Stimulated activated CD8-positive, alpha-beta memory T cell treated with anti-CD3 and anti-CD28 coated beads, Interleukin-7, amount 100 ng/mL, for 1 hour (primary cell): ENCODE results near the gene MPG.

Experiments used
- DNase-seq, 2 donors: peaks; one replicate each; pipeline ENCODE4 v3.0.0-alpha.2; 2020; ENCODE audit warnings: low read depth in 2 of 2

The MPG gene

GRCh38 chr16:66309-67182 lies 11.5 kb upstream of the MPG start:
- DNase-seq: no peak

DNA sequence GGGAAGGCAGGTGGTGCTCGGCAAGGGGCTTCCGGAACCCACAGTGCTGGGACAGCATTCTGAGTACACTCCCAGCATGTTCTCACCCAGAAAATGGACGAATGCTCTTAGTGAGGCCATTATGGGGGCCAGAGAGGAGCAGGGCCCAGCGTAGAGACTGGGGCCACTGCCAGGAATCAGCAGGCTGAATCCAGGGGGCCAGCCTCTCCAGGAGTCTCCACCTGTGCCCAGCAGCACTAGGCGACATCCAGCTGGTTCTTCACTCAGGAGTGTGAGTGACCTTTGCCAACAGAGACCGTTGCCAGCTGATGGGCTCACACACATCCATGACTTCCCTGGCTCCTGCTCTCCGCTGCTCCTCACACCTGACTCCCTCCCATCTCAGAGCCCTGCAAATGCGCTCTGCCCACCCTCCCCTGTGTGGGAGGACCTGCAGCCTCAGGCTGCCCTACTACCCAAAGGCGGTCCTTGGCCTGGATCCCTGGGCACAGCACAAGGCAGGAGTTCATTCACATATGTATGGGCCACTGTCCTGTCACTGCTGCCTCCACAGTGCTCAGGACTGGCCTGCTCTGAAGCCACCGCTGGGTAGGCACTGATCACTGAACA lies 10.7 kb upstream of the MPG start:
- no peak for DNase-seq

- DNase-seq: no peak
These were observed 9.9 kb upstream of the MPG start for GRCh38 chr16:67884-68789.

DNA sequence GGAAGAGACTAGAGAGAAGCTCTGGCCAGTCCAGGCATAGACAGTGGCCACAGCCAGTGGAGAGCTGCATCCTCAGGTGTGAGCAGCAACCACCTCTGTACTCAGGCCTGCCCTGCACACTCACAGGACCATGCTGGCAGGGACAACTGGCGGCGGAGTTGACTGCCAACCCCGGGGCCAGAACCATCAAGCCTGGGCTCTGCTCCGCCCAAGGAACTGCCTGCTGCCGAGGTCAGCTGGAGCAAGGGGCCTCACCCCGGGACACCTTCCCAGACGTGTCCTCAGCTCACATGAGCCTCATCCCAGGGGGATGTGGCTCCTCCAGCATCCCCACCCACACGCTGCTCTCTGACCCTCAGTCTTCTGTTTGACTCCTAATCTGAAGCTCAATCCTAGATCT lies 8.8 kb upstream of the MPG start:
- no peak for DNase-seq

DNA sequence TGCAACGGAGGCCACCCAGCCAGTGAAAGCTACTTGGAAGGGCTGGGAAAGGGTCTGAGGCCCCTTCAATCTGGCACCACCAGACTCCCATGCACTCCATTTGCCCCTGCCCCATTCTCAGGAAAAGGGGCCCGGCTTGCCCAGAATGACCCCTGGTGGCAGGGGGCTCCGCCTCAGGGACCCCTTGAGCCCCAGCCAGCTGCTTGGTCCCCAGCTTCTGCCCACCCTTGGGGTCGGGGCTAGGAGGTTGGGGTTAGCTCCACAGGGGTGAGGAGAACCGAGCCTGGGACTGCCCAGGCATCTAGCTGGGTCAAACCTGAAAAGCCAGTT lies 6.8 kb upstream of the MPG start:
- no peak for DNase-seq

DNA sequence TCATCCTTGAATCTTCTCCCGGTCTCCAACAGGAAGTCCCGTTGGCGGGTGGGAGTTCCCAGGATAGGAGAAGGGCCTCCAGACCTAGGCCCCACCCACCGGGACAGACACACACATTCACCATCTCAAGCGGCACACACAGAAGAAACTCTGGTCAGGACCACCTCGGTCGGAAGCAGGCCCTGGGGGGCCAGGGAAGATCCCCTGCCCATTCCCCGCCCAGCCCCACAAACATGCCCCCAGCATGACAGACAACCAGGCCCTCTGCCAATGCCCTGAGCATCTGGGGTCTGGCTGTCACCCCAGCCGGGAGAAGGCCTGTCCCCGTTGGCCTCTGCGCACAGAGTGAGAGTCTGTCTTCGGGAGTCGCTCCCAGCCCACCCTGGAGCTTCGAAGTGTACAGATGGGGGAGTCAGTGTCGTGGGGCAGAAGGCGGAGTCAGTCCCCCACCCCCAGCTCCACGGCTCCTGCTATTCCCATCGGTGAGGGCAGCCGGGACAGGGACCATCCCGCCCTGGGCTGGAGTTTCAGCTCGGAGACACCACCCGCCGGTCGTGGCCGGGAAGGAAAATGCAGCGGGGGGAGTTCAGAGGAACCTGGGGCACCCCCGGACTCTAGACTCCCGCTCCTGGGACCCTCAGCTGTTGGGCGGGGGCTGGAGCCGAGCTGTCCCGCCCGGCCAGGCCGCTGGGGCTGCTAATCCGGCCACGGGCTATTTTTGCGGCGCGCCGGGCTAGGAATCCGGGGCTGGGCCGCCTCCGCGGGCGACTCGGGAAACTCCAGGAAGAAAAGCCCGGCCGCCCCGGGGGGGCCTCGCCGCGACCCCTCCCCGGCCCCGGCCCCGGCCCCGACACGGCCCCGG lies 6.3 kb upstream of the MPG start:
- DNase-seq: no peak

- DNase-seq: no peak
These were observed 5.2 kb upstream of the MPG start, which contains the start of gene RHBDF1 for GRCh38 chr16:72561-73548. Gene RHBDF1 (minus strand): TSS chr16:72631. CDS start chr16:65015, 7,616 bp downstream.

GRCh38 chr16:74051-74746 lies 3.8 kb upstream of the MPG start:
- no peak for DNase-seq

DNA sequence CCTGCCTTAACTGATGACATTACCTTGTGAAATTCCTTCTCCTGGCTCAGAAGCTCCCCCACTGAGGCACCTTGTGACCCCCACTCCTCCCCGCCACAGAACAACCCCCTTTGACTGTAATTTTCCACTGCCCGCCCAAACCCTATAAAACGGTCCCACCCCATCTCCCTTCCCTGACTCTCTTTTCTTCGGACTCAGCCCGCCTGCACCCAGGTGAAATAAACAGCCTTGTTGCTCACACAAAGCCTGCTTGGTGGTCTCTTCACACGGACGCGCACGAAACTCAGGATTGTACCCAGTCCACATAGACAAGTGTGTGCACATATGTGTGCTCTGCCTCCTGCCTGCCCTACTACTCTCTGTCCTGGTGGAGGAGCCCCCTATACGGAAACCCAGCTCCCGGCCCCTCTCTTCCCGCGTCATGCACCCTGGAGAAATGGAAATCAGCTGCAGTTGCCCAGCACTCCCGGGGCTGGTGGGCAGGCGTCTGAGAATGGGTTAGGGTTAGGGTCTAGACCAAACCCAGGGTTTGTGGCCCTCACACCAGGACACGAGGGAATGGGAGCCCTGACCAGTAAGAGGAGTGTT lies 3.2 kb upstream of the MPG start:
- DNase-seq: no peak

DNA sequence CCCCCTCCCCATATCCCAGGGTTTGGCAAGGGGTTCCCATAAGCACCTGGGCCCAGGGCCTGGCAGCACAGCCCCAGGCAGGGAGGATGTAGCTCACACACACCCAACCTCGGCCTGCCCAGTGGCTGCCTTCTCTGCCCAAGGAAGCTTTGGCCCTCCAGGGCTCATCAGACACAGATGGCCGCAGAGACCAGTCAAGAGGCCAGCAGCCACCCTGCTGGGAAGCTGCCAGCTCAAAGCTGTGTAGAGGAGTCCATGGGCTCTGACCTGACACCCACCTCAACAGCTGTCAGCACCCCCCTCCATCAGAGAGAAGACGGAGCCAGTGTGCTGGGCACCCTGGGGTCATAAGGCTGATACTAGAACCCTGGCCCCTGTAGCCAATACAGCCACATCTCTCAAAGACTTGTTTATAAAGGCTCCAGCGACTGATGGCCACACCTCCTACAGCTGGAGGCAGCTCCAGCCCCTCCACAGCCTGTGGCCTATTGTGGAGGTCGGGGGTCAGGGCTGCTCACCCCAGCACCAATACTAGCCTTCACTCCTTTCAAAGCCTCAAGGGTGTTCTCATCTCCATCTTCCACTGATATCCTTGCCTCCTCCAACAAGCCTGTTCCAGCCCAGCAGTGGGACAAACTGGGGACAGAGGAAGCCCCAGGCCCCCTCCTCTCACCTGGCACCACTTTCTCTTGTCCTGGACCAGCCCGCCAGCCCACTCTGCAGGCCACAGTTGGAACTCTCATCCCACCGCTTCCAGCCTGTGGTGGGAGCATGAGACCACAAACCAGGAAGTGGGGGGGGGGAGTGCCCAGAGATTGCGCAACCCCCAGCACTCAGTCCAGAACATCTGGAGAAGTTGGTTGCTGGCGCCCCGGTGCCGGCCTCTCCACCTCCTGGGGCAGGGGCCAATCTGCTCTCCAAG lies 2.2 kb upstream of the MPG start:
- DNase-seq: no peak

- no peak for DNase-seq
These were observed 1.3 kb upstream of the MPG start for GRCh38 chr16:76535-77272.

DNA sequence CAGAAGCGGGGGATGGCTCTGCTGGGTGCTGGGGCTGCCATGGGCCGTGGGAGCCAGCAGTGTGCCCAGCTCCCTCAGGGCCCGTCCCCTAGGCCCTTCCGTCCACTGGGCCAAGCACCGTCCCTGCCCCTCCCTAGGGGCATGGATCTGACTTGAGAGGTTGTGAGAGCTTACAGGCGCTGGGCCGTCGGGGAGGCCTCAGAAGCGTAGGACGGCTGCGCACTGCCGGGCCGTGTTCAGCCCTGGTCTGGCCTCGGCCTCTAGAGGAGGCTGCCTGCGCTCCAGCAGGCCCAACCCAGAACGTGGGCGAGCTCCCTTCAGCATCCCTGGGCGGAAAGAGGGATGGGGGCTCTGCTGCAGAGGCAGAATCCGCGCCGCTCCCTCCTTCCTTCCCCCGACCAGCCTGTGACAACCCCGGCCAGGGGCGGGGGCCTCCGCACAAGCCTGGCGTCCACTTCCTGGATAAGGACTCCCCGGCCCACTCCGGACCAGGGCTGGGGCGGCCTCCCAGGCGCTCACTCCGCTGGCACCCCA lies 685 bp upstream of the MPG start:
- no peak for DNase-seq

GRCh38 chr16:78444-79150 lies 572 bp downstream of the MPG start:
- no peak for DNase-seq

DNA sequence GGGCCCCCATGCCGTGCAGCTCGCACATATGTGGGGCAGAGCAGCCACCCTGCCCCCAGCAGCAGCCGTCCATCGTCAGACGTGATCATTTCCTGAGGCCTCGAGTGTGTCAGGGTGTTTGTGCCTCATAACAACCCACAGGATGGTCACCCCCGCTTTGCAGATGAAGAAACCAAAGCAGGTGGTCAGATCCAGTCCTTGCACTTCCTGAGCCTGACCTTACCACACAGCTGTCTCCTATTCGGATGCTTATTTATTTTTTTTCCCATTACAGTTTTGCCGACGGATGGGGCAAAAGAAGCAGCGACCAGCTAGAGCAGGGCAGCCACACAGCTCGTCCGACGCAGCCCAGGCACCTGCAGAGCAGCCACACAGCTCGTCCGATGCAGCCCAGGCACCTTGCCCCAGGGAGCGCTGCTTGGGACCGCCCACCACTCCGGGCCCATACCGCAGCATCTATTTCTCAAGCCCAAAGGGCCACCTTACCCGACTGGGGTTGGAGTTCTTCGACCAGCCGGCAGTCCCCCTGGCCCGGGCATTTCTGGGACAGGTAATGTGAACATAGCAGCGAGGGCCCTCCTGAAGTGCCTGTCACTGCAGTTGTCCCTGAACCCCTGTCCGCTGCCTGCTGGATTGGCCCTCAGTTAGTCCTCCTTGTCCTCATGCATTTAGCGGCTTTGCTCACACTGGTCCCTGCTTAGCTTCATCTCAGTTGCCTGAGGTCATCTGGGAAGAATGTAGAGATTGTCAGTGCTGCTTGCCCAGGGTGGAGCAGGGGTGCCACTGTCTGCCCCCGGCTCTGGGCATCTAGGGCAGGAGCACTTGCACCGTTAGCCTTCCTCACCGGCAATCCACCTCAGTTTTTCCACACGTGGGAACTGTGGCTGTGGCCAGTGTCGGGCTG lies 1.4 kb downstream of the MPG start:
- DNase-seq: no peak

DNA sequence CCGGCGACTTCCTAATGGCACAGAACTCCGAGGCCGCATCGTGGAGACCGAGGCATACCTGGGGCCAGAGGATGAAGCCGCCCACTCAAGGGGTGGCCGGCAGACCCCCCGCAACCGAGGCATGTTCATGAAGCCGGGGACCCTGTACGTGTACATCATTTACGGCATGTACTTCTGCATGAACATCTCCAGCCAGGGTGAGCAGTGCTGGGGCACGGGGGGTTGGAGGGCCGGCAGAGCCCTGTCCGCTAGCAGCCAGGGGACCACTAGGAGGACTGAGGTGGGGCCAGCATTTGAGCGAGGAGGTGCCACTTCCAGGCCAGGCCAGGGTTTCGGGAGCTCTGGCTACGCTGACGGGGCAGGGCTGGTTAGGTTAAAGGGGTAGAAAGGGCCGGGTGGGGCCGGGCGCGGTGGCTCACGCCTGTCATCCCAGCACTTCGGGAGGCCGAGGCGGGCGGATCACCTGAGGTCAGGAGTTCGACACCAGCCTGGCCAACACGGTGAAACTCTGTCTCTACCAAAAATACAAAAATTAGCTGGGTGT lies 5.1 kb downstream of the MPG start:
- DNase-seq: no peak
